Upper lobe of left lung (tissue), 6 donors: Measurements from ENCODE around the gene TNFAIP8L1. TPM values are rescaled to one million over a fixed set of nuclear protein-coding genes. Genes with fewer than 3 reads are reported as not detected.

Experiments used
- ATAC-seq, 2 donors: fragments of 200-7000 bp; cut with Tn5 transposase; one replicate each; pipeline ENCODE4 v1.9.1; 2022; ENCODE audit warnings: mild to moderate bottlenecking in 2 of 2, moderate library complexity in 2 of 2; ENCODE audit not compliant: low FRiP score in 2 of 2
- DNase-seq, 2 donors: peaks; one replicate each; pipeline ENCODE4 v3.0.0-alpha.2; 2019 to 2020
- H3K27ac ChIP-seq, 4 donors: fragments of 200-600 bp; sonication (generic); one replicate each; pipeline ENCODE4 v1.5.1; 2016 to 2019
- H3K27me3 ChIP-seq, 4 donors: fragments of 200-600 bp; sonication (generic); one replicate each; pipeline ENCODE4 v1.5.1; 2017 to 2019
- H3K36me3 ChIP-seq, 4 donors: fragments of 200-600 bp; sonication (generic); one replicate each; pipeline ENCODE4 v1.5.1; 2016 to 2019
- H3K4me1 ChIP-seq, 4 donors: fragments of 200-600 bp; sonication (generic); one replicate each; pipeline ENCODE4 v1.5.1; 2018 to 2019
- H3K4me3 ChIP-seq, 4 donors: fragments of 200-600 bp; sonication (generic); one replicate each; pipeline ENCODE4 v1.5.1; 2017 to 2019; ENCODE audit warnings: mild to moderate bottlenecking in 2 of 4, moderate library complexity in 1 of 4
- H3K9me3 ChIP-seq, 4 donors: fragments of 200-600 bp; sonication (generic); one replicate each; pipeline ENCODE4 v1.5.1; 2018 to 2019
- EP300 ChIP-seq, 4 donors: sonication (generic); formaldehyde crosslinking; IDR thresholded peaks; one replicate each; pipeline ENCODE4 v1.5.1; 2017; ENCODE audit warnings: antibody characterized with exemption in 4 of 4, control low read depth in 2 of 4
- POLR2A ChIP-seq, 4 donors: fragments of 450-650 bp; IDR thresholded peaks; one replicate each; pipeline ENCODE4 v1.5.1; 2016 to 2017; ENCODE audit warnings: antibody characterized with exemption in 4 of 4, mild to moderate bottlenecking in 2 of 4
- POLR2AphosphoS5 ChIP-seq, 2 donors: sonication (generic); formaldehyde crosslinking; IDR thresholded peaks; one replicate each; pipeline ENCODE4 v1.5.1; 2017; ENCODE audit warnings: antibody characterized with exemption in 2 of 2
- WGBS, 2 donors: methylation state at CpG; one replicate each; pipeline ENCODE4 v1.1.5; 2017 to 2018; 5-methylcytosine and 5-hydroxymethylcytosine counted together
- total RNA-seq, 6 donors: library from RNA; depleted of rRNA in 4 of 6; stranded (reverse); fragments of >200 nt in 4 of 6; gene quantifications; one replicate each; pipeline versions ENCODE4 v1.1.0 to v1.2.1, GENCODE V29; 2016 to 2021
- TF ChIP-seq, protein P1 (sequence below), 6 experiments: fragments of 450-650 bp in 4 of 6; fragments of 200-600 bp in 2 of 6; sonication (generic) in 2 of 6; IDR thresholded peaks; one replicate each; pipeline ENCODE4 v1.5.1; 2016 to 2019; ENCODE audit warnings: antibody characterized with exemption in 6 of 6
- donor health status: DM: no; HTN: no; CAD: no; lungs with moderate emphysema.
- donor health status: DM: no; HTN: yes; CAD: no; lungs with severe emphysema.

TNFAIP8L1 gene
- total RNA-seq, 6 donors from 2014 or later, result 4.4 to 17.5 (median 11.4) TPM

DNA sequence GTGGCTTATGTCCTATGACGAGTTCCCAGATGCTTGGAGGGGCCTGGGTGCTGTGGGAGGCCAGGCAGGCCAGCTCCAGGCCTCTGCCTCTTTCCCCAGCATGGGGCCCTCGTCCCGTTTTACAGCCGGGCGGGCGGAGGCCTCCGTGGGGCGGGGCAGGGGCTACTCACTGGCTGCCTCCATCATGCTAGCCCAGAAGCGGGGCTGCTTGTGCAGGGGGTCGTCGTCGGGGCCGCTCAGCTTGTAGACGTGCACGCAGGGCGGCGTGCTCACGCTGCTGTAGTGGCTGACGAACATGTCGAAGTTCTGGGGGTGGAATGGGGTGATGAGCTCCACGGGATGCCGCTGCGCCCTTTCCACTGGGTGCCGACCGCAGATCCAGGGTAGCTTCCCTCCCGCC, 49.3 kb downstream of the TNFAIP8L1 start:
- H3K36me3 ChIP-seq, result peaks cover 48 to 95% (median 85%) of the 10 kb centered on the region in 4 donors
- H3K4me3 ChIP-seq, result no peak overlapping the region
- ATAC-seq, result no peak
- peaks cover 0 to 8% (median 0%) of the 10 kb centered on the region in 4 donors for H3K4me1 ChIP-seq
- H3K27me3 ChIP-seq, result no peaks in the 10 kb centered on the region
- TF ChIP-seq POLR2AphosphoS5 (IDR thresholded peaks at IDR 0.05) (no peak), EP300 (IDR thresholded peaks at IDR 0.05) (no peak), POLR2A (IDR thresholded peaks at IDR 0.05) (no peak)
- TF ChIP-seq, protein P1, sequence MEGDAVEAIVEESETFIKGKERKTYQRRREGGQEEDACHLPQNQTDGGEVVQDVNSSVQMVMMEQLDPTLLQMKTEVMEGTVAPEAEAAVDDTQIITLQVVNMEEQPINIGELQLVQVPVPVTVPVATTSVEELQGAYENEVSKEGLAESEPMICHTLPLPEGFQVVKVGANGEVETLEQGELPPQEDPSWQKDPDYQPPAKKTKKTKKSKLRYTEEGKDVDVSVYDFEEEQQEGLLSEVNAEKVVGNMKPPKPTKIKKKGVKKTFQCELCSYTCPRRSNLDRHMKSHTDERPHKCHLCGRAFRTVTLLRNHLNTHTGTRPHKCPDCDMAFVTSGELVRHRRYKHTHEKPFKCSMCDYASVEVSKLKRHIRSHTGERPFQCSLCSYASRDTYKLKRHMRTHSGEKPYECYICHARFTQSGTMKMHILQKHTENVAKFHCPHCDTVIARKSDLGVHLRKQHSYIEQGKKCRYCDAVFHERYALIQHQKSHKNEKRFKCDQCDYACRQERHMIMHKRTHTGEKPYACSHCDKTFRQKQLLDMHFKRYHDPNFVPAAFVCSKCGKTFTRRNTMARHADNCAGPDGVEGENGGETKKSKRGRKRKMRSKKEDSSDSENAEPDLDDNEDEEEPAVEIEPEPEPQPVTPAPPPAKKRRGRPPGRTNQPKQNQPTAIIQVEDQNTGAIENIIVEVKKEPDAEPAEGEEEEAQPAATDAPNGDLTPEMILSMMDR (IDR thresholded peaks at IDR 0.05), result no peak
- H3K9me3 ChIP-seq, result no peaks in the 10 kb centered on the region
- DNase-seq, result peak in 1 of 2 donors; percentile 84
- 93 to 98% methylated on average over 23 to 26 of the region's 26 CpGs for WGBS, 2 donors
- no peak overlapping the region for H3K27ac ChIP-seq

- TF ChIP-seq, protein P1 (IDR thresholded peaks at IDR 0.05), result no peak
- no peak for TF ChIP-seq POLR2A (IDR thresholded peaks at IDR 0.05)
- no peak for TF ChIP-seq POLR2AphosphoS5 (IDR thresholded peaks at IDR 0.05)
- no peak for TF ChIP-seq EP300 (IDR thresholded peaks at IDR 0.05)
- ATAC-seq (no peak), DNase-seq (peak in 1 of 2 donors; percentile 77)
- Histone ChIP-seq H3K4me1 (peaks cover 0 to 8% (median 0%) of the 10 kb centered on the region in 4 donors), H3K9me3 (no peaks in the 10 kb centered on the region), H3K27me3 (no peaks in the 10 kb centered on the region), H3K36me3 (peaks cover 47 to 95% (median 87%) of the 10 kb centered on the region in 4 donors), H3K27ac (no peak overlapping the region), H3K4me3 (no peak overlapping the region)
- WGBS, 2 donors, result 97 to 99% methylated on average over 15 to 18 of the region's 19 CpGs
Observed at GRCh38 chr19:4689403-4689802, 50.1 kb downstream of the TNFAIP8L1 start.

- Histone ChIP-seq H3K27me3 (no peaks in the 10 kb centered on the region), H3K27ac (peak overlapping the region in 2 of 4 donors; percentile 42 to 70), H3K9me3 (no peaks in the 10 kb centered on the region), H3K4me3 (no peak overlapping the region), H3K36me3 (peaks cover 49 to 95% (median 87%) of the 10 kb centered on the region in 4 donors), H3K4me1 (peaks cover 0 to 8% (median 0%) of the 10 kb centered on the region in 4 donors)
- DNase-seq (no peak), ATAC-seq (no peak)
- TF ChIP-seq, protein P1 (IDR thresholded peaks at IDR 0.05), result peak in 1 of 6 experiments; percentile 8
- TF ChIP-seq POLR2AphosphoS5 (IDR thresholded peaks at IDR 0.05) (no peak), POLR2A (IDR thresholded peaks at IDR 0.05) (no peak)
- WGBS, 2 donors, result 81 to 83% methylated on average over 13 of the region's 13 CpGs
Observed at GRCh38 chr19:4690361-4690760, 51.0 kb downstream of the TNFAIP8L1 start.

- no peaks in the 10 kb centered on the region for H3K27me3 ChIP-seq
- no peak overlapping the region for H3K4me3 ChIP-seq
- ATAC-seq (peak in 1 of 2 donors; percentile 38), DNase-seq (no peak)
- TF ChIP-seq, protein P1 (IDR thresholded peaks at IDR 0.05), result no peak
- TF ChIP-seq EP300 (IDR thresholded peaks at IDR 0.05) (no peak), POLR2AphosphoS5 (IDR thresholded peaks at IDR 0.05) (no peak), POLR2A (IDR thresholded peaks at IDR 0.05) (no peak)
- H3K9me3 ChIP-seq, result no peaks in the 10 kb centered on the region
- 72 to 88% methylated on average over 9 of the region's 9 CpGs for WGBS, 2 donors
- peaks cover 0 to 8% (median 0%) of the 10 kb centered on the region in 4 donors for H3K4me1 ChIP-seq
- H3K36me3 ChIP-seq, result peaks cover 50 to 95% (median 87%) of the 10 kb centered on the region in 4 donors
- peak overlapping the region in 2 of 4 donors; percentile 42 to 71 for H3K27ac ChIP-seq
Observed at GRCh38 chr19:4691373-4691772, 52.1 kb downstream of the TNFAIP8L1 start.
